Amniotic stem cell (primary cell): Measurements from ENCODE around the gene GTF2E1.

Source experiments
- DNase-seq: peaks from one replicate; lab custom pipeline; 2025; lab: John Stamatoyannopoulos, UW

Gene GTF2E1

DNA sequence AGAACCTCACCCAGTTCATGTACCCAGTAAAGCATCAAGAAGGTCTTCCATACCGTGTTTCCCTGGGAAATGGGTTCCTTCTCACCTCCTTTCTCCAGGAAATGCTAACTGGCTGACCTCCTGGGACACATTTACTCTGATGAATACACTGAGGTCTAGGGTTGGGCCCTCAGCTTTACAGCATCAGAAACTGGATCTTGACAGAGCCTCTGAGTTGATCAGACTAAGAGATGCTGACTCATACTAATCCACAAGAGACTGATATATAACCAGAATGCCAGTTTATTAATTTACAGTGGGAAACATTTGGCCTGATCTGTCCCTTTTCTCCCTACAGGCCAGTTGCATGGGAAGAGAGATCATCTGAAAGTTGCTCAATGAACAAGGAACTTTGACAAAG is 55.8 kb downstream of the GTF2E1 start:
- no peak for DNase-seq

DNA sequence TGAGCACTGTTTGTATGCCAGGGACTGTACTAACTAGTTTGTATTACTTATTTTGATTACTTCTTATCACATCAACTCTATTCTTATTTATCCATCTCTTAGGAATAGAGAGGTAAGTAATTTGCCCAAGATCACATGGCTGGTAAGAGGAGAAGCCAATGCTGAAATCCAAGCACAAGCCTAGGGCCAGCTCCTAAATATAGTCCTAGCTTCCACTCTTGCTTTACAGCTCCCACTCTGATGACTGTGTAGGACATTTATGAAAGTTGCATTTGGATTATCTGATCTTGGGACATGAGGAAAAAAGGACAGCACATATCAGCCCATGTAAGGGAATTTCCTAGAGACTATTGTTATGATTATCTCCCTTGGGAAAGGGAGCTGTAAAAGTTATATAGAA is 58.1 kb downstream of the GTF2E1 start:
- DNase-seq = no peak

DNA sequence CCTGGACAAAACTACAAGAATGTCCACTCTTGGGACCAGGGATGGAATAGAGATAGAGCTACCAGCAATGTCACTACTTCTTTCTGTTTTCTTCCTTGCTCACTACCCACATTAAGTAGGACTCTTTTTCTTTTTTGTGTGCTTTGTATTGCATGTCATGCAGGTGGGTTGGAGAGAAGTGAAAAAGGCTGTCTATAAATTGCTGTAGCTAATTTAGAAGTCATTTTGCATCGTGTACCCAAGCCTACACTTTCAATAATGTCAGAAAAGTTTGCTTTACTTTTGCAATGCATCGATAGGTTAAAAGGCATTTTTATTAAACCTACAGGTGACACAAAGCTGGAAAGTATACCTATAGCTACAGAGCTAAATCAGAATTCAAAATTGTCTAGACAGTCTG is 58.9 kb downstream of the GTF2E1 start:
- DNase-seq = no peak

GRCh38 chr3:120802916-120803315 is 60.4 kb downstream of the GTF2E1 start:
- DNase-seq = no peak

DNA sequence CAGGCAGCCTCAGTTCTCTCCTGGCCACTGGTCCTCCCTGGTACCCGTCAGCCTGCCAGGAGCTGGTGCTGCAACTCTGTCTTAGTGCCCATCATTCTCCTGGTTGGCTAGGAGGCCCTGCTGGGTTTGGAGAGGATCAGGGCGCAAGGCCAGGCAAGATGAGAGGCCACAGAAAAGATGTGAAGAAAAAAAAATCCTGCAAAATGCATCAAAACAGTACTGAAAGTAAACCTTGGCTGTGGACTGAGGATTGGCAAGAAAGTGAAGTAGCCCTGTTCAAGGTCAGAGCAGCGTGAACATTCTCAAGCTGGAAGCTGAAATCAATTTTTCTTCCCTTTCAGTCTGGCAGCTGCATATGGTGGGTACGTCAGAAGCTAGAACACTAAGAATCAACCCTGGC is 74.2 kb downstream of the GTF2E1 start:
- no peak for DNase-seq

GRCh38 chr3:120820748-120821147 is 78.2 kb downstream of the GTF2E1 start:
- no peak for DNase-seq

DNA sequence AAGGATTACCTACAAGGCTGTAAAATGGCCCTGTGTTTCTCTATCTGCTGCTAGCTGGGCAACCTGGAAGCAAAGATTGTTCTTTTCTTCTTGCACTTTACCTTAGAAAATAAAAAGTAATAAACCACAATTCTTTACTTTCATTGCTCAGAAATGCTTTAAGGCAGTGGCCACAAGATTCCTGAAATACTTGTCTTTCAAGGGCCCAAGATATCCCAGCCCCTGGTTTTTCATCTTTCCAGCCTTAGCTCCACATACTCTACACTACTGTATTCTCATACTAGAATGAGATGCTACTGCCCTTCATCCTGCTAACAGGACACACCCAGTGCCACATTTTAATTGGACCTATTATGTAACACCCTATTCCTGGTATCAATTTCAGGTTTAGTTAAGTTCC is 78.9 kb downstream of the GTF2E1 start:
- DNase-seq = no peak

DNA sequence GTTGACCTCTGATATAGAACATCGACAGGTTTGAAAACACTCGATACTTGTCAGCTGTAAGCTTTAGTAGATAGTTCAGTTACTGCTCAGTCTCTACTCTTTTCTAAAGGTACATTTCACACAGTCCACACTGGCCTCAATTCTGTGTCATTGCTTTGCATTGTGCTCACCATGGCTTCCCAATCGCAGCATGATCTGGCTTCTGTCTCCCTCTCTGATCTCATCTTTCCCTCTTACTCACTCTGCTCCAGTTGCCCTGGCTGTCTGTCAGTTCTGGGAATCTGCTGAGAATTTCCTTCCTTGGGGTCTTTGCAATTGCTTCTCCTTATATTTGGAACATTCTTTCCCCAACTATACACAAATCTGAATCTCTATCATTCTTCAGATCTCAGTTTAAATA is 80.6 kb downstream of the GTF2E1 start:
- no peak for DNase-seq

DNA sequence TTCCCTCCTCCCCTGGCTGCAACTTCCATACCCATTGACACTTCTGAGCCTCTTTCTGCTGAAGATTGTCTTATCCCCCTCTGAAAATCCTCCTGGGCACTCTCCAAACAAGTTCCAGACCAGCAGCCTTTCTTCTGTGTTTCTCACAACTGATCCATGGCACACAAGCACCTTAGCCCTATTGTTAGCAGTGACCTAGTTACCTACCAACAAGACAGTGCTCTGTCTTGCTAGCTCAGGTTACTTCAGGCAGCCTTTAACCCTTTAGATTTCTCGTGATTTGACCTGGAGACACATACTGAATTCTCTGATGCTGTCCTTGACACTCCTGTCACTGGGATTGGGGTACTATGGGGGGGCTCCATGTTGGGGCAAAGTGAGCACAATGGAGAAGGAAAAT is 82.1 kb downstream of the GTF2E1 start:
- no peak for DNase-seq

DNA sequence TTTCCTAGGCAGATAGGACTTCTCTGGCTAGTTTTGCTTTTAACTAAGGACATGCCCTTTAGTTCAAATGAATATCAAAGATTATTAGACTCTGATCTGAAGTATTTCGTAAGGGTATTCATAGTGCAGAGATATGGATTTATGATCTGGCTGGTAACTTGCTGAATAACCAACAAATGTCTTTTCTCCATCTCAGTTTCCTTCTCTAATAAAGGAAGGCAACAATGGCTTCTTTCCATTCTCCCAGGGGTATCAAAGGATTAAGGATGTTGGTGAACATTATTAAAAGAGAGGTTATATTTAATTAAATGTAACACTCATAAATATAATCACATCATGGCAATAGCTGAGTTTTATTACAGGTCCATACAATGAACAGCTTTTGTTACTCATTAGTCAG is 86.3 kb downstream of the GTF2E1 start:
- DNase-seq = no peak

- DNase-seq = no peak
These were observed 88.5 kb downstream of the GTF2E1 start for GRCh38 chr3:120831066-120831465.
